ENCODE data around the gene CPT1B.

DNA sequence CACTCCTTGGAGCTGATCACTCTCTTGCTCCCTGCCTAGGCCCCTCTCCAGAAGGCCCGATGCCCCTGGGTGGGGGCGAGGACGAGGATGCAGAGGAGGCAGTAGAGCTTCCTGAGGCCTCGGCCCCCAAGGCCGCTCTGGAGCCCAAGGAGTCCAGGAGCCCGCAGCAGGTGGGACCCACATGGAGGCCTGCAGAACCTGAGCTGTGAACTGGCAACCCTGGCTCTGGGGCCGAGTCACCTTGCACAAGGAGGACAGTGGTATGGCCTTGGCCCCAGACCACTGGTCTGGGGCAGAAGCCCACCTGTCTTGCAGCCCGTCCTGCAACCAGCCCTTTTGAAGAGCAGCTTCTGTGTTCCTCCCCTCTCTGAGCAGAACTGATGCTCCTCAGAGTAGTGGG is 59.1 kb downstream of the CPT1B start:
- TF ChIP-seq, protein P1, sequence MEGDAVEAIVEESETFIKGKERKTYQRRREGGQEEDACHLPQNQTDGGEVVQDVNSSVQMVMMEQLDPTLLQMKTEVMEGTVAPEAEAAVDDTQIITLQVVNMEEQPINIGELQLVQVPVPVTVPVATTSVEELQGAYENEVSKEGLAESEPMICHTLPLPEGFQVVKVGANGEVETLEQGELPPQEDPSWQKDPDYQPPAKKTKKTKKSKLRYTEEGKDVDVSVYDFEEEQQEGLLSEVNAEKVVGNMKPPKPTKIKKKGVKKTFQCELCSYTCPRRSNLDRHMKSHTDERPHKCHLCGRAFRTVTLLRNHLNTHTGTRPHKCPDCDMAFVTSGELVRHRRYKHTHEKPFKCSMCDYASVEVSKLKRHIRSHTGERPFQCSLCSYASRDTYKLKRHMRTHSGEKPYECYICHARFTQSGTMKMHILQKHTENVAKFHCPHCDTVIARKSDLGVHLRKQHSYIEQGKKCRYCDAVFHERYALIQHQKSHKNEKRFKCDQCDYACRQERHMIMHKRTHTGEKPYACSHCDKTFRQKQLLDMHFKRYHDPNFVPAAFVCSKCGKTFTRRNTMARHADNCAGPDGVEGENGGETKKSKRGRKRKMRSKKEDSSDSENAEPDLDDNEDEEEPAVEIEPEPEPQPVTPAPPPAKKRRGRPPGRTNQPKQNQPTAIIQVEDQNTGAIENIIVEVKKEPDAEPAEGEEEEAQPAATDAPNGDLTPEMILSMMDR (IDR thresholded peaks at IDR 0.05; ENCODE audit: insufficient read depth, low read depth, low read length): no peak
- TF ChIP-seq EZH2 (IDR thresholded peaks at IDR 0.05; ENCODE audit: insufficient read depth, low read length): no peak
